ENCODE measurements around the gene MMADHC. TPM values are rescaled to one million over a fixed set of nuclear protein-coding genes. Genes with fewer than 3 reads are reported as not detected.

MMADHC gene
- total and polyA plus RNA-seq, 2 of the 13 experiments (the other 11 are each of a cell fraction or from before 2014, with no cell fraction given): 90.2 to 210 TPM

DNA sequence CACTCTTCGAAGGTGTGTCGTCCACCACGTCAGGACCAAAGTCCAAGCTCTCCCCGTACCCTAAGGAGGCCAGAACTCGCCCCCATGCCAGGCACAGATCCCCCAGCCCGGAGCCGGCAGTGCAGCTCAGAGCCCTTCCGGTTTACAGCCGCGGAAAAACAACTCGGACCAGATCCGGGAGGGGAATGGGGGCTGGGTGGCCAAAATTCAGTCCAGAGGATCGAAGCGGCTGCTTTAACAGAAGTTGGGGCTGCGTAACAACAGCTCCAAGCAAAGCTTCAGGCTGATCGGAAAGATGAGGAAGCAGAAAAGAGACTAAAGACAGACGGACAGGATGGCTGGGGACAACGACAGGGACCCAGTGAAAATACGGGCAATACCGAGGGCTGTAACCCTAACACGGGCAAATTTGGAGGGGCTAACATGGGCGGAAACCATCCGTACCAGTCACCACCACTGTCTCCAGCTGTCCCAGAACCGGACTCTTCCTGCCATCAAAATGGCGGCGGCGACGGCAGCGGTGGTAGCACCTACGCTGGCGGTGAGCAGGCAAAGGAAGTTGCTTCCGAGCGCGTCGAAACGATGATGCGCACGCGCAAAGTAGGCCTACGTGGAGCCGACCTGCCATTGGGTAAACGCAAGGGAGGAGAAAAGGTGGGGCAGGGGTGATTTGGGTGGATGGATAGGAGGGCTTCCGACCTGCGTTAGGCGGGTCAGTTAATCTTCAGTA lies at the start of gene MMADHC (continued):
- TF ChIP-seq, protein P1, sequence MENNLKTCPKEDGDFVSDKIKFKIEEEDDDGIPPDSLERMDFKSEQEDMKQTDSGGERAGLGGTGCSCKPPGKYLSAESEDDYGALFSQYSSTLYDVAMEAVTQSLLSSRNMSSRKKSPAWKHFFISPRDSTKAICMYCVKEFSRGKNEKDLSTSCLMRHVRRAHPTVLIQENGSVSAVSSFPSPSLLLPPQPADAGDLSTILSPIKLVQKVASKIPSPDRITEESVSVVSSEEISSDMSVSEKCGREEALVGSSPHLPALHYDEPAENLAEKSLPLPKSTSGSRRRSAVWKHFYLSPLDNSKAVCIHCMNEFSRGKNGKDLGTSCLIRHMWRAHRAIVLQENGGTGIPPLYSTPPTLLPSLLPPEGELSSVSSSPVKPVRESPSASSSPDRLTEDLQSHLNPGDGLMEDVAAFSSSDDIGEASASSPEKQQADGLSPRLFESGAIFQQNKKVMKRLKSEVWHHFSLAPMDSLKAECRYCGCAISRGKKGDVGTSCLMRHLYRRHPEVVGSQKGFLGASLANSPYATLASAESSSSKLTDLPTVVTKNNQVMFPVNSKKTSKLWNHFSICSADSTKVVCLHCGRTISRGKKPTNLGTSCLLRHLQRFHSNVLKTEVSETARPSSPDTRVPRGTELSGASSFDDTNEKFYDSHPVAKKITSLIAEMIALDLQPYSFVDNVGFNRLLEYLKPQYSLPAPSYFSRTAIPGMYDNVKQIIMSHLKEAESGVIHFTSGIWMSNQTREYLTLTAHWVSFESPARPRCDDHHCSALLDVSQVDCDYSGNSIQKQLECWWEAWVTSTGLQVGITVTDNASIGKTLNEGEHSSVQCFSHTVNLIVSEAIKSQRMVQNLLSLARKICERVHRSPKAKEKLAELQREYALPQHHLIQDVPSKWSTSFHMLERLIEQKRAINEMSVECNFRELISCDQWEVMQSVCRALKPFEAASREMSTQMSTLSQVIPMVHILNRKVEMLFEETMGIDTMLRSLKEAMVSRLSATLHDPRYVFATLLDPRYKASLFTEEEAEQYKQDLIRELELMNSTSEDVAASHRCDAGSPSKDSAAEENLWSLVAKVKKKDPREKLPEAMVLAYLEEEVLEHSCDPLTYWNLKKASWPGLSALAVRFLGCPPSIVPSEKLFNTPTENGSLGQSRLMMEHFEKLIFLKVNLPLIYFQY (CRISPR knock-in tag; IDR thresholded peaks at IDR 0.05; ENCODE audit: borderline replicate concordance): 0 out of 2 replicates have a peak, but pooled peaks have one; percentile 5
- TF ChIP-seq ZNF430 (CRISPR knock-in tag; IDR thresholded peaks at IDR 0.05) (peak; percentile 82; the same call in 1 of the 2 replicates), SALL1 (CRISPR knock-in tag; IDR thresholded peaks at IDR 0.05) (peak; percentile 84), ZNF569 (CRISPR knock-in tag; IDR thresholded peaks at IDR 0.05; ENCODE audit: borderline replicate concordance) (peak; percentile 93; the same call in 1 of the 2 replicates), MED8 (CRISPR knock-in tag; IDR thresholded peaks at IDR 0.05; ENCODE audit: insufficient replicate concordance) (no peak), AHR (CRISPR knock-in tag; IDR thresholded peaks at IDR 0.05) (peak; percentile 94), SIN3A (IDR thresholded peaks at IDR 0.05; ENCODE audit: borderline replicate concordance, low read depth, low read length) (peak; percentile 72; the same call in 1 of the 2 replicates), ZNF607 (CRISPR knock-in tag; IDR thresholded peaks at IDR 0.05; ENCODE audit: borderline replicate concordance) (peak; percentile 79; the same call in 1 of the 2 replicates), SIX1 (CRISPR knock-in tag; IDR thresholded peaks at IDR 0.05; ENCODE audit: borderline replicate concordance) (peak; percentile 52; the same call in 1 of the 2 replicates), POLR2A (IDR thresholded peaks at IDR 0.05; ENCODE audit: insufficient read depth in 1 of 2, low read depth in 2 of 2, low read length in 2 of 2) (peak; percentile 88 to 95), CEBPG (CRISPR knock-in tag; IDR thresholded peaks at IDR 0.05) (peak; percentile 58), ZNF20 (CRISPR knock-in tag; IDR thresholded peaks at IDR 0.05) (no peak)
- TF ChIP-seq, protein P2, sequence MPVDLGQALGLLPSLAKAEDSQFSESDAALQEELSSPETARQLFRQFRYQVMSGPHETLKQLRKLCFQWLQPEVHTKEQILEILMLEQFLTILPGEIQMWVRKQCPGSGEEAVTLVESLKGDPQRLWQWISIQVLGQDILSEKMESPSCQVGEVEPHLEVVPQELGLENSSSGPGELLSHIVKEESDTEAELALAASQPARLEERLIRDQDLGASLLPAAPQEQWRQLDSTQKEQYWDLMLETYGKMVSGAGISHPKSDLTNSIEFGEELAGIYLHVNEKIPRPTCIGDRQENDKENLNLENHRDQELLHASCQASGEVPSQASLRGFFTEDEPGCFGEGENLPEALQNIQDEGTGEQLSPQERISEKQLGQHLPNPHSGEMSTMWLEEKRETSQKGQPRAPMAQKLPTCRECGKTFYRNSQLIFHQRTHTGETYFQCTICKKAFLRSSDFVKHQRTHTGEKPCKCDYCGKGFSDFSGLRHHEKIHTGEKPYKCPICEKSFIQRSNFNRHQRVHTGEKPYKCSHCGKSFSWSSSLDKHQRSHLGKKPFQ (CRISPR knock-in tag; IDR thresholded peaks at IDR 0.05; ENCODE audit: insufficient replicate concordance): peak; percentile 74
- TF ChIP-seq, protein P3, sequence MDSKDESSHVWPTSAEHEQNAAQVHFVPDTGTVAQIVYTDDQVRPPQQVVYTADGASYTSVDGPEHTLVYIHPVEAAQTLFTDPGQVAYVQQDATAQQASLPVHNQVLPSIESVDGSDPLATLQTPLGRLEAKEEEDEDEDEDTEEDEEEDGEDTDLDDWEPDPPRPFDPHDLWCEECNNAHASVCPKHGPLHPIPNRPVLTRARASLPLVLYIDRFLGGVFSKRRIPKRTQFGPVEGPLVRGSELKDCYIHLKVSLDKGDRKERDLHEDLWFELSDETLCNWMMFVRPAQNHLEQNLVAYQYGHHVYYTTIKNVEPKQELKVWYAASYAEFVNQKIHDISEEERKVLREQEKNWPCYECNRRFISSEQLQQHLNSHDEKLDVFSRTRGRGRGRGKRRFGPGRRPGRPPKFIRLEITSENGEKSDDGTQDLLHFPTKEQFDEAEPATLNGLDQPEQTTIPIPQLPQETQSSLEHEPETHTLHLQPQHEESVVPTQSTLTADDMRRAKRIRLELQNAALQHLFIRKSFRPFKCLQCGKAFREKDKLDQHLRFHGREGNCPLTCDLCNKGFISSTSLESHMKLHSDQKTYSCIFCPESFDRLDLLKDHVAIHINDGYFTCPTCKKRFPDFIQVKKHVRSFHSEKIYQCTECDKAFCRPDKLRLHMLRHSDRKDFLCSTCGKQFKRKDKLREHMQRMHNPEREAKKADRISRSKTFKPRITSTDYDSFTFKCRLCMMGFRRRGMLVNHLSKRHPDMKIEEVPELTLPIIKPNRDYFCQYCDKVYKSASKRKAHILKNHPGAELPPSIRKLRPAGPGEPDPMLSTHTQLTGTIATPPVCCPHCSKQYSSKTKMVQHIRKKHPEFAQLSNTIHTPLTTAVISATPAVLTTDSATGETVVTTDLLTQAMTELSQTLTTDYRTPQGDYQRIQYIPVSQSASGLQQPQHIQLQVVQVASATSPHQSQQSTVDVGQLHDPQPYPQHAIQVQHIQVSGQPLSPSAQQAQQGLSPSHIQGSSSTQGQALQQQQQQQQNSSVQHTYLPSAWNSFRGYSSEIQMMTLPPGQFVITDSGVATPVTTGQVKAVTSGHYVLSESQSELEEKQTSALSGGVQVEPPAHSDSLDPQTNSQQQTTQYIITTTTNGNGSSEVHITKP (CRISPR knock-in tag; IDR thresholded peaks at IDR 0.05; ENCODE audit: low read depth): peak; percentile 21; the same call in 1 of the 2 replicates
- TF ChIP-seq, protein P4, sequence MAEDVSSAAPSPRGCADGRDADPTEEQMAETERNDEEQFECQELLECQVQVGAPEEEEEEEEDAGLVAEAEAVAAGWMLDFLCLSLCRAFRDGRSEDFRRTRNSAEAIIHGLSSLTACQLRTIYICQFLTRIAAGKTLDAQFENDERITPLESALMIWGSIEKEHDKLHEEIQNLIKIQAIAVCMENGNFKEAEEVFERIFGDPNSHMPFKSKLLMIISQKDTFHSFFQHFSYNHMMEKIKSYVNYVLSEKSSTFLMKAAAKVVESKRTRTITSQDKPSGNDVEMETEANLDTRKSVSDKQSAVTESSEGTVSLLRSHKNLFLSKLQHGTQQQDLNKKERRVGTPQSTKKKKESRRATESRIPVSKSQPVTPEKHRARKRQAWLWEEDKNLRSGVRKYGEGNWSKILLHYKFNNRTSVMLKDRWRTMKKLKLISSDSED (CRISPR knock-in tag; IDR thresholded peaks at IDR 0.05): no peak
- TF ChIP-seq, protein P5, sequence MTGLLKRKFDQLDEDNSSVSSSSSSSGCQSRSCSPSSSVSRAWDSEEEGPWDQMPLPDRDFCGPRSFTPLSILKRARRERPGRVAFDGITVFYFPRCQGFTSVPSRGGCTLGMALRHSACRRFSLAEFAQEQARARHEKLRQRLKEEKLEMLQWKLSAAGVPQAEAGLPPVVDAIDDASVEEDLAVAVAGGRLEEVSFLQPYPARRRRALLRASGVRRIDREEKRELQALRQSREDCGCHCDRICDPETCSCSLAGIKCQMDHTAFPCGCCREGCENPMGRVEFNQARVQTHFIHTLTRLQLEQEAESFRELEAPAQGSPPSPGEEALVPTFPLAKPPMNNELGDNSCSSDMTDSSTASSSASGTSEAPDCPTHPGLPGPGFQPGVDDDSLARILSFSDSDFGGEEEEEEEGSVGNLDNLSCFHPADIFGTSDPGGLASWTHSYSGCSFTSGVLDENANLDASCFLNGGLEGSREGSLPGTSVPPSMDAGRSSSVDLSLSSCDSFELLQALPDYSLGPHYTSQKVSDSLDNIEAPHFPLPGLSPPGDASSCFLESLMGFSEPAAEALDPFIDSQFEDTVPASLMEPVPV (CRISPR knock-in tag; IDR thresholded peaks at IDR 0.05): peak; percentile 64

Measured in HepG2 (cell line).